HCT116 (cell line): ENCODE data around the gene DPH3. TPM values are rescaled to one million over a fixed set of nuclear protein-coding genes. Genes with fewer than 3 reads are reported as not detected.

Experiments used
- ATAC-seq: fragments of 200-7000 bp; cut with Tn5 transposase; 2 replicates; pipeline ENCODE4 v1.9.1; 2020; ENCODE audit warnings: mild to moderate bottlenecking, moderate library complexity
- BruUV-seq: library from RNA; stranded (reverse); fragments of 400-500 nt; replicated peaks from 2 replicates; lab custom pipeline; 2021; lab: Mats Ljungman, UMichigan
- CTCF ChIA-PET: fragments of 300-600 bp; sonication (Branson Sonifier 250); formaldehyde crosslinking; loops from one replicate; lab custom pipeline; 2021; ENCODE audit warnings: antibody characterized with exemption; lab: Charles Lee
- POLR2A ChIA-PET: fragments of 300-600, 350-600 bp; sonication (Branson Sonifier 250); formaldehyde crosslinking; loops from one replicate; lab custom pipeline; 2021; ENCODE audit warnings: antibody characterized with exemption; lab: Charles Lee
- RAD21 ChIA-PET, 2 experiments: fragments of 300-600 bp; sonication (Branson Sonifier 250); formaldehyde crosslinking; loops; one replicate each; lab custom pipeline; 2023; ENCODE audit warnings: low total read pairs in 2 of 2; ENCODE audit not compliant: uncharacterized antibody in 2 of 2, unreplicated experiment in 2 of 2, low non-redundant PET in 1 of 2; lab: Charles Lee
- DNase-seq: peaks from one replicate; pipeline ENCODE4 v3.0.0-alpha.2; 2010; ENCODE audit warnings: low read depth, low spot score
- H2AFZ ChIP-seq: fragments of 200-600 bp; shearing (Covaris generic), sonication (generic); 2 replicates; pipeline ENCODE4 v1.6.1; 2017; ENCODE audit warnings: low read depth, mixed run types, mixed read lengths, antibody characterized with exemption, low read length; ENCODE audit not compliant: poor library complexity, severe bottlenecking
- H3K27ac ChIP-seq: 2 replicates; pipeline ENCODE4 v1.5.1; 2012; ENCODE audit warnings: low read depth, low read length
- H3K27me3 ChIP-seq: fragments of 200-600 bp; sonication (generic); 2 replicates; pipeline ENCODE4 v1.6.1; 2016; ENCODE audit warnings: mixed run types, low read length, mixed read lengths; ENCODE audit not compliant: insufficient read depth
- H3K36me3 ChIP-seq, 2 experiments: fragments of 200-500 bp in 1 of 2; fragments of 200-600 bp in 1 of 2; sonication (Bioruptor generic) in 1 of 2; sonication (generic) in 1 of 2; 2 replicates each; pipeline versions ENCODE4 v1.5.1 to v1.6.1; 2014 to 2016; ENCODE audit warnings: low read length in 2 of 2, inconsistent platforms in 1 of 2, mixed read lengths in 1 of 2, mixed run types in 1 of 2; ENCODE audit not compliant: insufficient read depth in 2 of 2, control insufficient read depth in 1 of 2
- H3K4me1 ChIP-seq, 2 experiments: fragments of 200-600 bp in 1 of 2; sonication (generic) in 1 of 2; 2 replicates each; pipeline versions ENCODE4 v1.5.1 to v1.6.1; 2012 to 2017; ENCODE audit warnings: low read length in 2 of 2, inconsistent platforms in 1 of 2, mild to moderate bottlenecking in 1 of 2, mixed read lengths in 1 of 2, mixed run types in 1 of 2, moderate library complexity in 1 of 2; ENCODE audit not compliant: insufficient read depth in 2 of 2, control insufficient read depth in 1 of 2
- H3K4me2 ChIP-seq: fragments of 200-600 bp; sonication (generic); 2 replicates; pipeline ENCODE4 v1.6.1; 2017; ENCODE audit warnings: mixed run types, low read length, mixed read lengths
- H3K4me3 ChIP-seq, 2 experiments: fragments of 200-600 bp in 1 of 2; sonication (generic) in 1 of 2; replicated peaks in 1 of 2; 2 replicates each; pipeline ENCODE4 v1.5.1; 2011 to 2016; ENCODE audit warnings: low read length in 2 of 2, control low read depth in 1 of 2, low read depth in 1 of 2, mild to moderate bottlenecking in 1 of 2, mixed read lengths in 1 of 2, mixed run types in 1 of 2
- H3K79me2 ChIP-seq: fragments of 200-600 bp; sonication (generic); 2 replicates; pipeline ENCODE4 v1.6.1; 2017; ENCODE audit warnings: mild to moderate bottlenecking, mixed run types, low read length, moderate library complexity, mixed read lengths; ENCODE audit not compliant: insufficient read depth
- H3K9ac ChIP-seq: fragments of 200-600 bp; sonication (generic); 2 replicates; pipeline ENCODE4 v1.6.1; 2016; ENCODE audit warnings: low read length, mixed read lengths
- H3K9me2 ChIP-seq: fragments of 200-600 bp; sonication (generic), shearing (Covaris generic); 2 replicates; pipeline ENCODE4 v1.6.1; 2017; ENCODE audit warnings: mixed run types, mild to moderate bottlenecking, moderate library complexity; ENCODE audit not compliant: insufficient read depth
- H3K9me3 ChIP-seq, 2 experiments: fragments of 200-500 bp in 1 of 2; fragments of 200-600 bp in 1 of 2; sonication (Bioruptor generic) in 1 of 2; sonication (generic) in 1 of 2; 2 replicates each; pipeline ENCODE4 v1.6.1; 2014 to 2017; ENCODE audit warnings: low read length in 2 of 2, mixed read lengths in 2 of 2, inconsistent platforms in 1 of 2, low read depth in 1 of 2, mild to moderate bottlenecking in 1 of 2, mixed run types in 1 of 2, moderate library complexity in 1 of 2; ENCODE audit not compliant: control insufficient read depth in 1 of 2, insufficient read depth in 1 of 2
- H4K20me1 ChIP-seq: fragments of 200-600 bp; sonication (generic), shearing (Covaris generic); 2 replicates; pipeline ENCODE4 v1.6.1; 2017; ENCODE audit warnings: mixed run types, mild to moderate bottlenecking, moderate library complexity; ENCODE audit not compliant: insufficient read depth
- EGR1 ChIP-seq: IDR thresholded peaks from 2 replicates; pipeline ENCODE4 v1.6.1; 2012; ENCODE audit warnings: low read depth
- EZH2 ChIP-seq: fragments of 200-600 bp; sonication (generic); IDR thresholded peaks from 2 replicates; pipeline ENCODE4 v1.6.1; 2017; ENCODE audit warnings: antibody characterized with exemption, mixed run types
- EZH2phosphoT487 ChIP-seq: fragments of 200-600 bp; IDR thresholded peaks from 2 replicates; pipeline ENCODE4 v1.6.1; 2018; ENCODE audit warnings: antibody characterized with exemption, borderline replicate concordance
- FOSL1 ChIP-seq: IDR thresholded peaks from 2 replicates; pipeline ENCODE4 v1.6.1; 2012; ENCODE audit warnings: low read depth
- POLR2A ChIP-seq: IDR thresholded peaks from 2 replicates; pipeline ENCODE4 v1.7.0; 2011; ENCODE audit warnings: borderline replicate concordance; ENCODE audit not compliant: insufficient read depth, insufficient read length; ENCODE audit errors: extremely low read depth
- RAD21 ChIP-seq: IDR thresholded peaks from 2 replicates; pipeline ENCODE4 v1.6.1; 2012; ENCODE audit warnings: low read depth, mild to moderate bottlenecking
- SRF ChIP-seq: IDR thresholded peaks from 2 replicates; pipeline ENCODE4 v1.6.1; 2012; ENCODE audit warnings: low read depth
- ZNF274 ChIP-seq: fragments of 200-500 bp; sonication (Bioruptor generic); IDR thresholded peaks from 2 replicates; pipeline ENCODE4 v1.6.1; 2014; ENCODE audit warnings: mild to moderate bottlenecking, low read depth, low read length, inconsistent platforms
- intact Hi-C: fragments of 100-400 bp; cut with micrococcal nuclease; formaldehyde crosslinking; loops from 2 replicates; pipeline ENCODE4 v1.10.0; 2022
- total RNA-seq: library from RNA; stranded (reverse); gene quantifications from one replicate; pipeline ENCODE4 v1.2.1, GENCODE V29; 2021; ENCODE audit not compliant: unreplicated experiment
- TF ChIP-seq, protein P1 (sequence below): IDR thresholded peaks from 2 replicates; pipeline ENCODE4 v1.6.1; 2012
- TF ChIP-seq, protein P2 (sequence below), 3 experiments: fragments of 200-600 bp in 1 of 3; sonication (generic) in 1 of 3; IDR thresholded peaks in 2 of 3; conservative IDR thresholded peaks in 1 of 3; 2 replicates each; pipeline ENCODE4 v1.5.1; 2012 to 2017; ENCODE audit warnings: low read depth in 2 of 3, low read length in 2 of 3, antibody characterized with exemption in 1 of 3, borderline replicate concordance in 1 of 3, control low read depth in 1 of 3, mild to moderate bottlenecking in 1 of 3, mixed read lengths in 1 of 3, mixed run types in 1 of 3, moderate library complexity in 1 of 3; ENCODE audit not compliant: insufficient read depth in 1 of 3
- TF ChIP-seq, protein P3 (sequence below): IDR thresholded peaks from 2 replicates; pipeline ENCODE4 v1.6.1; 2011; ENCODE audit warnings: mild to moderate bottlenecking, low read length, moderate library complexity; ENCODE audit not compliant: insufficient replicate concordance; ENCODE audit errors: extremely low read depth
- TF ChIP-seq, protein P4 (sequence below): IDR thresholded peaks from 2 replicates; pipeline ENCODE4 v1.6.1; 2012

DPH3 gene
- total RNA-seq, 1 experiment from 2014 or later = 13.8 TPM

DNA sequence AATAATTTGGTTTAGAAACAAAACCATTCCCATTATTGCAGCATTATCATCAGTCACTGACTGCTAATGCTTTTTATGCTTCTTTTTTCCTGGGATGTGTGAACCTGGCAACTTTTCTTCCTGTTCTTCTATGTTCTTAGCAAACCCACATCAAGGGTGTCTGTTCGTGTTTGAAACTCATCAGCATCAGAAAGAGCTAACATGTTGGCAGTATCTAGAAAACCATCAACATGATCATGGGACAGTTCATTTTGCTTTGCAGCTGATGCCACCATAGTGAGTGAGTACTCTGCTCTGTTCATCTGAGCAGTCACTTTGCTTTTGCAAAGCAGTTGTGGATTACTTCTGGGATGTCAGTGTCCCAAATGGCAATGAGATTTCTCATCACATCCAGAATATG is 5.9 kb downstream of the DPH3 start:
- Histone ChIP-seq H2AFZ (no peak overlapping the region), H3K36me3 (peaks cover 3 to 14% of the 10 kb centered on the region in 2 experiments), H3K4me3 (no peak overlapping the region), H3K27me3 (no peaks in the 10 kb centered on the region), H3K9me2 (no peaks in the 10 kb centered on the region), H3K79me2 (peaks cover 25% of the 10 kb centered on the region), H3K4me2 (no peak overlapping the region), H4K20me1 (no peaks in the 10 kb centered on the region), H3K27ac (no peak overlapping the region), H3K9ac (no peak overlapping the region), H3K4me1 (peaks cover 2 to 3% of the 10 kb centered on the region in 2 experiments; a peak in 2 of 4 replicates), H3K9me3 (no peaks in the 10 kb centered on the region)
- ATAC-seq = no peak
- BruUV-seq = no TSS peak
- ChIA-PET POLR2A (no interaction called here), CTCF (interaction anchor here (0.9 kb wide), 1 partner anchor 9 kb away, joined by 3 read pairs; no protein-coding TSS in a partner anchor), RAD21 (no interaction called here)
- no peak for DNase-seq
- intact Hi-C loops = no loop called here
- TF ChIP-seq ZNF274 (no peak), POLR2A (no peak), RAD21 (no peak), EZH2 (no peak)
- TF ChIP-seq, protein P1, sequence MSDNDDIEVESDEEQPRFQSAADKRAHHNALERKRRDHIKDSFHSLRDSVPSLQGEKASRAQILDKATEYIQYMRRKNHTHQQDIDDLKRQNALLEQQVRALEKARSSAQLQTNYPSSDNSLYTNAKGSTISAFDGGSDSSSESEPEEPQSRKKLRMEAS = no peak

DNA sequence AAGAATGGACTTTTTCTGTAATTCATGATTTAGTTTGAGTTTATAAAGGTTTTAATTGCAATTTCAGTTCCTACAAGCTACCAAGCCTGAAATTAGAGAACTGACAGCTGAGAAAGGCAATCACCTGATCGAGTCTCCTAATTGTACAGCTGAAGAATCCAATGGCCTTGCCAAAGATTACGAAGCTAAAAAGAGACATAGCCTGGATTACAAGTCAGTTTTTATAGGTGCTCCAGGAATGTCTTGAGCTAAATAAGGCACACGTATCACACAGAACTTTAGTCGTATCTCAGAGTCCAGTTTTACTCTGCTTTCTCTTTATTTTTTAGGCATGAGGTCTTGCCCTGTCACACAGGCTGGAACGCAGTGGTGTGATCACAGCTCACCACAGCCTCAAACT is 6.6 kb downstream of the DPH3 start:
- POLR2A ChIA-PET = no interaction called here
- no peak for ATAC-seq
- H3K36me3 ChIP-seq = peaks cover 3 to 14% of the 10 kb centered on the region in 2 experiments

More for the DNA sequence above, 6.6 kb downstream of the DPH3 start:
- Histone ChIP-seq H2AFZ (no peak overlapping the region), H3K9me3 (no peaks in the 10 kb centered on the region), H3K27me3 (no peaks in the 10 kb centered on the region), H3K4me3 (no peak overlapping the region), H3K4me2 (no peak overlapping the region), H3K9ac (no peak overlapping the region), H3K27ac (no peak overlapping the region), H3K79me2 (peaks cover 18% of the 10 kb centered on the region), H3K4me1 (no peaks in the 10 kb centered on the region), H3K9me2 (no peaks in the 10 kb centered on the region), H4K20me1 (no peaks in the 10 kb centered on the region)
- no TSS peak for BruUV-seq
- intact Hi-C loops = no loop called here
- TF ChIP-seq, protein P2, sequence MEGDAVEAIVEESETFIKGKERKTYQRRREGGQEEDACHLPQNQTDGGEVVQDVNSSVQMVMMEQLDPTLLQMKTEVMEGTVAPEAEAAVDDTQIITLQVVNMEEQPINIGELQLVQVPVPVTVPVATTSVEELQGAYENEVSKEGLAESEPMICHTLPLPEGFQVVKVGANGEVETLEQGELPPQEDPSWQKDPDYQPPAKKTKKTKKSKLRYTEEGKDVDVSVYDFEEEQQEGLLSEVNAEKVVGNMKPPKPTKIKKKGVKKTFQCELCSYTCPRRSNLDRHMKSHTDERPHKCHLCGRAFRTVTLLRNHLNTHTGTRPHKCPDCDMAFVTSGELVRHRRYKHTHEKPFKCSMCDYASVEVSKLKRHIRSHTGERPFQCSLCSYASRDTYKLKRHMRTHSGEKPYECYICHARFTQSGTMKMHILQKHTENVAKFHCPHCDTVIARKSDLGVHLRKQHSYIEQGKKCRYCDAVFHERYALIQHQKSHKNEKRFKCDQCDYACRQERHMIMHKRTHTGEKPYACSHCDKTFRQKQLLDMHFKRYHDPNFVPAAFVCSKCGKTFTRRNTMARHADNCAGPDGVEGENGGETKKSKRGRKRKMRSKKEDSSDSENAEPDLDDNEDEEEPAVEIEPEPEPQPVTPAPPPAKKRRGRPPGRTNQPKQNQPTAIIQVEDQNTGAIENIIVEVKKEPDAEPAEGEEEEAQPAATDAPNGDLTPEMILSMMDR (IDR thresholded peaks at IDR 0.05 in 2 of 3, conservative IDR thresholded peaks at IDR 0.05 in 1 of 3; ENCODE audit: borderline replicate concordance in 1 of 3, insufficient read depth in 1 of 3, low read depth in 2 of 3, low read length in 2 of 3) = no peak
- no peak for TF ChIP-seq FOSL1
- no peak for TF ChIP-seq EGR1
- TF ChIP-seq, protein P3, sequence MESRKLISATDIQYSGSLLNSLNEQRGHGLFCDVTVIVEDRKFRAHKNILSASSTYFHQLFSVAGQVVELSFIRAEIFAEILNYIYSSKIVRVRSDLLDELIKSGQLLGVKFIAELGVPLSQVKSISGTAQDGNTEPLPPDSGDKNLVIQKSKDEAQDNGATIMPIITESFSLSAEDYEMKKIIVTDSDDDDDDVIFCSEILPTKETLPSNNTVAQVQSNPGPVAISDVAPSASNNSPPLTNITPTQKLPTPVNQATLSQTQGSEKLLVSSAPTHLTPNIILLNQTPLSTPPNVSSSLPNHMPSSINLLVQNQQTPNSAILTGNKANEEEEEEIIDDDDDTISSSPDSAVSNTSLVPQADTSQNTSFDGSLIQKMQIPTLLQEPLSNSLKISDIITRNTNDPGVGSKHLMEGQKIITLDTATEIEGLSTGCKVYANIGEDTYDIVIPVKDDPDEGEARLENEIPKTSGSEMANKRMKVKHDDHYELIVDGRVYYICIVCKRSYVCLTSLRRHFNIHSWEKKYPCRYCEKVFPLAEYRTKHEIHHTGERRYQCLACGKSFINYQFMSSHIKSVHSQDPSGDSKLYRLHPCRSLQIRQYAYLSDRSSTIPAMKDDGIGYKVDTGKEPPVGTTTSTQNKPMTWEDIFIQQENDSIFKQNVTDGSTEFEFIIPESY = no peak
- no peak for TF ChIP-seq RAD21
- TF ChIP-seq EZH2phosphoT487 = no peak
- no peak for TF ChIP-seq SRF
- no peak for TF ChIP-seq ZNF274
- TF ChIP-seq, protein P4, sequence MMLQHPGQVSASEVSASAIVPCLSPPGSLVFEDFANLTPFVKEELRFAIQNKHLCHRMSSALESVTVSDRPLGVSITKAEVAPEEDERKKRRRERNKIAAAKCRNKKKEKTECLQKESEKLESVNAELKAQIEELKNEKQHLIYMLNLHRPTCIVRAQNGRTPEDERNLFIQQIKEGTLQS = no peak
- ChIA-PET RAD21 (no interaction called here), CTCF (no interaction called here)
- DNase-seq = no peak
